Mesendoderm (in vitro differentiated cells): ENCODE results near the gene ZG16B.

Experiments used
- DNase-seq: peaks from one replicate; pipeline ENCODE4 v3.0.0; 2013
- H2AK5ac ChIP-seq: 2 replicates; pipeline ENCODE4 v1.6.1; 2013; ENCODE audit warnings: low read length, inconsistent platforms
- H2BK120ac ChIP-seq: 2 replicates; pipeline ENCODE4 v1.6.1; 2013; ENCODE audit warnings: low read depth, mild to moderate bottlenecking, low read length, moderate library complexity, mixed read lengths
- H2BK15ac ChIP-seq: replicated peaks from 2 replicates; pipeline ENCODE4 v1.6.1; 2013; ENCODE audit warnings: low read depth, mild to moderate bottlenecking, moderate library complexity
- H2BK5ac ChIP-seq: 2 replicates; pipeline ENCODE4 v1.6.1; 2013; ENCODE audit warnings: low read length, inconsistent platforms
- H3K18ac ChIP-seq: 2 replicates; pipeline ENCODE4 v1.6.1; 2013; ENCODE audit warnings: mild to moderate bottlenecking, low read length, mixed read lengths
- H3K23ac ChIP-seq: one replicate; pipeline ENCODE4 v1.6.1; 2013; ENCODE audit warnings: low read length
- H3K27ac ChIP-seq: 2 replicates; pipeline ENCODE4 v1.5.1; 2013; ENCODE audit warnings: low read depth, mild to moderate bottlenecking, inconsistent platforms, low read length, moderate library complexity
- H3K27me3 ChIP-seq: 2 replicates; pipeline ENCODE4 v1.6.1; 2013; ENCODE audit warnings: low read length, control low read depth, mild to moderate bottlenecking, inconsistent platforms; ENCODE audit not compliant: insufficient read depth, poor library complexity
- H3K36me3 ChIP-seq: 2 replicates; pipeline ENCODE4 v1.6.1; 2013; ENCODE audit warnings: low read length, inconsistent platforms; ENCODE audit not compliant: control insufficient read depth, insufficient read depth
- H3K4ac ChIP-seq: one replicate; pipeline ENCODE4 v1.6.1; 2013; ENCODE audit warnings: low read depth, mild to moderate bottlenecking, low read length, moderate library complexity
- H3K4me1 ChIP-seq: 2 replicates; pipeline ENCODE4 v1.6.1; 2013; ENCODE audit warnings: low read depth, low read length, inconsistent platforms; ENCODE audit not compliant: control insufficient read depth
- H3K4me2 ChIP-seq: 2 replicates; pipeline ENCODE4 v1.6.1; 2013; ENCODE audit warnings: low read length
- H3K4me3 ChIP-seq: 2 replicates; pipeline ENCODE4 v1.5.1; 2013; ENCODE audit warnings: mild to moderate bottlenecking, low read length
- H3K56ac ChIP-seq: one replicate; pipeline ENCODE4 v1.6.1; 2013; ENCODE audit warnings: low read length
- H3K79me1 ChIP-seq: 2 replicates; pipeline ENCODE4 v1.6.1; 2013; ENCODE audit warnings: low read length, inconsistent platforms
- H3K79me2 ChIP-seq: 2 replicates; pipeline ENCODE4 v1.6.1; 2013; ENCODE audit warnings: mild to moderate bottlenecking, low read length; ENCODE audit not compliant: control insufficient read depth, insufficient read depth
- H3K9ac ChIP-seq: 2 replicates; pipeline ENCODE4 v1.6.1; 2013; ENCODE audit warnings: low read length, inconsistent platforms
- H4K5ac ChIP-seq: one replicate; pipeline ENCODE4 v1.6.1; 2013; ENCODE audit warnings: low read length
- H4K8ac ChIP-seq: one replicate; pipeline ENCODE4 v1.6.1; 2013; ENCODE audit warnings: low read depth, mild to moderate bottlenecking, control low read depth, low read length, moderate library complexity
- WGBS: extraction: QIAGEN DNeasy Blood & Tissue Kit; methylation state at CpG from one replicate; pipeline ENCODE4 v1.1.7; 2013; ENCODE audit warnings: low lambda C conversion rate, missing lambda C conversion rate; ENCODE audit not compliant: insufficient coverage; ENCODE audit errors: extremely low coverage; 5-methylcytosine and 5-hydroxymethylcytosine counted together

ZG16B gene

GRCh38 chr16:2809149-2809760, 20.8 kb upstream of the ZG16B start:
- H3K27ac ChIP-seq, result no peak overlapping the region
- H2BK5ac ChIP-seq, result no peak overlapping the region
- H3K79me2 ChIP-seq, result no peaks in the 10 kb centered on the region
- H3K56ac ChIP-seq, result no peak overlapping the region
- no peak overlapping the region for H3K4me3 ChIP-seq
- DNase-seq, result no peak
- no peak overlapping the region for H3K23ac ChIP-seq
- H3K4ac ChIP-seq, result no peak overlapping the region
- no peaks in the 10 kb centered on the region for H3K27me3 ChIP-seq
- H3K18ac ChIP-seq, result no peak overlapping the region
- WGBS, result no CpG with 5 or more reads among the region's 3 CpGs
- H3K4me1 ChIP-seq, result no peaks in the 10 kb centered on the region
- H4K8ac ChIP-seq, result no peak overlapping the region
- no peak overlapping the region for H3K4me2 ChIP-seq
- no peak overlapping the region for H2BK15ac ChIP-seq
- no peaks in the 10 kb centered on the region for H3K79me1 ChIP-seq
- no peaks in the 10 kb centered on the region for H3K36me3 ChIP-seq
- H2AK5ac ChIP-seq, result no peak overlapping the region
- no peak overlapping the region for H2BK120ac ChIP-seq
- no peak overlapping the region for H4K5ac ChIP-seq
- H3K9ac ChIP-seq, result no peak overlapping the region

- no peak for DNase-seq
- no peak overlapping the region for H3K23ac ChIP-seq
- H3K56ac ChIP-seq, result no peak overlapping the region
- no peak overlapping the region for H2BK120ac ChIP-seq
- H3K27ac ChIP-seq, result no peak overlapping the region
- no peaks in the 10 kb centered on the region for H3K79me2 ChIP-seq
- H2BK5ac ChIP-seq, result no peak overlapping the region
- H3K4me1 ChIP-seq, result no peaks in the 10 kb centered on the region
- no peak overlapping the region for H3K18ac ChIP-seq
- no peak overlapping the region for H2AK5ac ChIP-seq
- no peak overlapping the region for H3K4ac ChIP-seq
- no peaks in the 10 kb centered on the region for H3K79me1 ChIP-seq
- H3K9ac ChIP-seq, result no peak overlapping the region
- H3K4me2 ChIP-seq, result no peak overlapping the region
- no peaks in the 10 kb centered on the region for H3K27me3 ChIP-seq
- H2BK15ac ChIP-seq, result no peak overlapping the region
- H3K36me3 ChIP-seq, result no peaks in the 10 kb centered on the region
- H3K4me3 ChIP-seq, result no peak overlapping the region
- WGBS, result no CpG with 5 or more reads among the region's 6 CpGs
- H4K5ac ChIP-seq, result no peak overlapping the region
- no peak overlapping the region for H4K8ac ChIP-seq
Measured at GRCh38 chr16:2810651-2811050, 19.5 kb upstream of the ZG16B start.

DNA sequence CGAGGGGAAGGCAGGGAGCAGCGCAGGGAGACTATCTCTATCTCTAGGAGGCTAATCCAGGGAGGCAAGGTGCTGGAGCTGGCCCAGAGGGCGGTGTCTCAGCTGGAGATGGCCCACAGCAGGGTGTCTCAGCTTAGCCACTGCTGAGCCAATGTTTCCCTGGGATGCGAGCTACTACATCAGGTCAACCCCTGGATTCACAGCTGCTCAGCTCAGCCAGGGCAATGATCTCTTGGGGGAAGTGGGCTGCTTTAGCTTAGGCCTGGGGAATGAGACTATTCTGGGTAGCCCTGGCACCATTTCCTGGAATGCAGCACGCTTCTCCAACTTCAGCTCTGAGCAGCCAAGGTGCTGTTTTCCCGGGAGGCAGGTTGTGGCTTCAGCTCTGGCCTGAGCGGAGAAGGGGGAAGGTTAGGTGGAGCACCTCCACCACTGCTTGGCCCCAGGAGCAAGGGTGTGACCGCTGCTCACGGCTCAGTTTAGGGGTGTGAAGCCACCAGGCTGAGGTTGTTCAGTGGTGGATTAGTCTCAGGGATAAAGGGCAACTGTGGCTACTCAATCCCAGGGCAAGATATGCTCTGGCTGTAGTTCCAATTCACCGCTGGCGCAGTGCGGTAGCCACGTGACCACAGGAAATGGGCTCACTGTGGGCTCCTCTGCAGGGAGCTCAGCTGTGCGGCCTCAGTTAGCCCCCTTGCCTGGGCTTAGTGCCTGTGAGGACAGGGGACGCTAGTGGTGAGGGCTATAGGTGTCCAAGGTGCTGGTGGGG, 18.2 kb upstream of the ZG16B start:
- DNase-seq, result no peak
- Histone ChIP-seq H3K36me3 (no peaks in the 10 kb centered on the region), H3K4me1 (no peaks in the 10 kb centered on the region), H3K4me3 (no peak overlapping the region), H3K23ac (no peak overlapping the region), H2BK120ac (no peak overlapping the region), H3K79me1 (no peaks in the 10 kb centered on the region), H3K56ac (no peak overlapping the region), H3K9ac (no peak overlapping the region), H4K5ac (no peak overlapping the region), H2BK5ac (no peak overlapping the region), H3K18ac (no peak overlapping the region), H3K4ac (no peak overlapping the region), H3K27me3 (no peaks in the 10 kb centered on the region), H2BK15ac (no peak overlapping the region), H3K27ac (no peak overlapping the region), H4K8ac (no peak overlapping the region), H2AK5ac (no peak overlapping the region), H3K4me2 (no peak overlapping the region), H3K79me2 (no peaks in the 10 kb centered on the region)
- WGBS, result no CpG with 5 or more reads among the region's 15 CpGs

GRCh38 chr16:2813771-2814221, 16.3 kb upstream of the ZG16B start:
- H3K79me2 ChIP-seq, result no peaks in the 10 kb centered on the region
- no peak overlapping the region for H3K4ac ChIP-seq
- WGBS, result no CpG with 5 or more reads among the region's 7 CpGs
- no peak overlapping the region for H3K56ac ChIP-seq
- no peak overlapping the region for H2BK5ac ChIP-seq
- H3K27me3 ChIP-seq, result no peaks in the 10 kb centered on the region
- no peak overlapping the region for H2AK5ac ChIP-seq
- H2BK15ac ChIP-seq, result no peak overlapping the region
- no peak overlapping the region for H4K8ac ChIP-seq
- H3K36me3 ChIP-seq, result no peaks in the 10 kb centered on the region
- no peaks in the 10 kb centered on the region for H3K4me1 ChIP-seq
- DNase-seq, result no peak
- H3K27ac ChIP-seq, result no peak overlapping the region
- H3K79me1 ChIP-seq, result no peaks in the 10 kb centered on the region
- no peak overlapping the region for H3K4me3 ChIP-seq
- H4K5ac ChIP-seq, result no peak overlapping the region
- H3K4me2 ChIP-seq, result no peak overlapping the region
- no peak overlapping the region for H2BK120ac ChIP-seq
- H3K23ac ChIP-seq, result no peak overlapping the region
- H3K9ac ChIP-seq, result no peak overlapping the region
- H3K18ac ChIP-seq, result no peak overlapping the region

DNA sequence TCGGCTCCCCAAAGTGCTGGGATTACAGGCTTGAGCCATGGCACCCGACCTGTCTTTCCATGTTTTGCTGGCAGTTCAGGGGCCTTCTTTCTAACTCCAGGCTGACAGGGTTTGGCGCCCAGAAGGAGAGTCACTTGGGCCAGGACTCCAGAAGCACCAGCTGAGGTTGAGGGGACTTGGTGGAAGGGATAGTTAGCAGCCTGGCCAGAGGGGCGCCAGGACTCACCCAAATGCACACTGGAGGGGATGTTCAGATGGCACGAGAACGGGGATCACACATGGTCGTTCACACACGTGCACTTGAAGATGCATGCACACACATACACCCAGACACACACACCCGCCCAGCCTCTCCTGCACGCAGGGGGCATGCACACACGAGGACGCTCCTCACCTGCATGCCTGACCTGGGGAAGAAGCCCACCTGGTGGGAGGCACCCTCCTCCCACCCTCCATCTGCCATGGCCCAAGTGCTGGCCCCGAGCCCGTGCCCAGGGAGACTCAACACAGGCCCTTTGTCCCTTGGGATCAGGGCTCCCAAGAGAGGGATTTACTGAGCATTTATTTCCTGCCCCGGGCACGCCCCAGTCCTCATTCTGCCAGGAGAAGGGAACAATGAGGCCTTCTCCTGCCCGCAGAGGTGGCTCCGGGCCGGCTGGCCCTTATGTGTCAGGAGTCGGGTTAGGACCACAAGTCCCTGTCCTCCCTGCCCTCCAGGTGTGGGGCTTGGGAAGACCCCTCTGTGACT, 15.4 kb upstream of the ZG16B start:
- Histone ChIP-seq H3K79me1 (no peaks in the 10 kb centered on the region), H3K56ac (no peak overlapping the region), H2BK15ac (no peak overlapping the region), H3K36me3 (no peaks in the 10 kb centered on the region), H3K27ac (no peak overlapping the region), H3K4ac (no peak overlapping the region), H3K18ac (no peak overlapping the region), H2BK120ac (no peak overlapping the region), H2BK5ac (no peak overlapping the region), H3K4me2 (no peak overlapping the region), H3K27me3 (no peaks in the 10 kb centered on the region), H3K23ac (no peak overlapping the region), H3K9ac (no peak overlapping the region), H4K5ac (no peak overlapping the region), H3K4me1 (no peaks in the 10 kb centered on the region), H3K79me2 (no peaks in the 10 kb centered on the region), H4K8ac (no peak overlapping the region), H3K4me3 (no peak overlapping the region), H2AK5ac (no peak overlapping the region)
- WGBS, result no CpG with 5 or more reads among the region's 20 CpGs
- DNase-seq, result no peak
